HG02852 (cell line): ENCODE data around the gene LNP1.
"Not testable (repeated sequence)": the region's sequence is repeated elsewhere in the genome, so short reads cannot be mapped to it uniquely, and the experiment has no call there.

Source experiments
- ATAC-seq: cut with Tn5 transposase; IDR thresholded peaks from one replicate; pipeline ENCODE4 v1.9.1; 2021; ENCODE audit warnings: mild to moderate bottlenecking, moderate library complexity; ENCODE audit not compliant: unreplicated experiment

LNP1 gene, protein sequence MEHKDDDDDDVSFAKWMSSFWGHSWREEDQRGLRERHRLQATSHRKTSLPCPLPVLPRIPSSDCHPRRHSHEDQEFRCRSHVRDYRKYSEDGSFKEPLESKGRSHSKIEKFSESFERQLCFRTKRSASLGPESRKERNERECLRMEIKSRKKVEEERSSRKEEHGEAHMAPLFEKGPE

DNA sequence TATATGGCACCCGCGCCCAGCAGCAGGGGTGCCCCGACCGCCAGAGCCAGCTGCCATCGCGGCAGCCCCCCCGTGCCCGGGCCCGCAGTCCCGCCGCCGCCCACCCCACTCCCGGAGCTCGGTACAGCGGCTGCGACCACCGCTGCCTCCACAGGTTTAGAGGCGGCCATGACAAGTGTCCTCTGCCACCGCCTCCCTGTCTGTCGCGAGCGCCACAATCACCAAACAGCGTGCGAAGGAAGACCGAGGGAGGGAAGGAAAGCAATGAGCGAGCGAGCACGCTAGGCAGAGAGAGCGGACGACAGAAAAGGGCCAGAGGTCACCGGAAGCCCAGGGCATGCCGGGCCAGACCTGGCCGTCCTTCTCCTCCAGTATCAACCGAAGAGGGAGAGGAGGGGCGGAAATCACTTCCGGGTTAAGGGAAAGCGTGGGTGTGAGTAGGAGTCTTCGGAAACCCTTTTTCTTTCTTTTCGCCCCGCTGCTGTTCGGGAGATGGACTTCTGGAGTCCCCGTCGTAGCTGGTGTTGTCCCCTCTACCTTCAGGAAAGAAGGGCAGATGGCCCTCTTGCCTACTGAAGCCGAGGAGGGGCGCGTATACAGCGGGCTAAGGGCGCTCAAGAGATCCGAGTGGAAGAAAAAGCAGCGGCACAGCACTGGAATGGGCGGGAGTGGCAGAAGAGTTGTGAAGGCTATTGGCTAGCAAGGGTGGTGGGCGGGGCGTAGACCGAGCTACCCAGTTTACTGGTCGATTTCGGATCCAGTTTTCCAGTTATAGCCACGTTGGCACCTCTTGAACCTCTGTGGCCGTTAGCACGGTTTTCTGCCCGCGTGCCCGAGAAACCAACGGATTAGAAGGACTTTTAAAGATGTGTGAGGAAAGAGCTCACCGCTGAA, at the start of gene LNP1, which contains the start of gene TOMM70:
Gene LNP1, plus strand, starts transcription at position 760 of the 894 bp plus-strand sequence. CDS start 28,191 bp downstream, outside the sequence.
Gene TOMM70, minus strand, starts transcription at position 310 of the 894 bp plus-strand sequence. Its CDS starts 140 bp downstream, at position 170.
- peak; percentile 92 for ATAC-seq

DNA sequence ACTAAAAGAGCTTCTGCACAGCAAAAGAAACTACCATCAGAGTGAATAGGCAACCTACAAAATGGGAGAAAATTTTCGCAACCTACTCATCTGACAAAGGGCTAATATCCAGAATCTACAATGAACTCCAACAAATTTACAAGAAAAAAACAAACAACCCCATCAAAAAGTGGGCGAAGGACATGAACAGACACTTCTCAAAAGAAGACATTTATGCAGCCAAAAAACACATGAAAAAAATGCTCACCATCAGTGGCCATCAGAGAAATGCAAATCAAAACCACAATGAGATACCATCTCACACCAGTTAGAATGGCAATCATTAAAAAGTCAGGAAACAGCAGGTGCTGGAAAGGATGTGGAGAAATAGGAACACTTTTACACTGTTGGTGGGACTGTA, 49.6 kb upstream of the LNP1 start:
- ATAC-seq = not testable (repeated sequence)

DNA sequence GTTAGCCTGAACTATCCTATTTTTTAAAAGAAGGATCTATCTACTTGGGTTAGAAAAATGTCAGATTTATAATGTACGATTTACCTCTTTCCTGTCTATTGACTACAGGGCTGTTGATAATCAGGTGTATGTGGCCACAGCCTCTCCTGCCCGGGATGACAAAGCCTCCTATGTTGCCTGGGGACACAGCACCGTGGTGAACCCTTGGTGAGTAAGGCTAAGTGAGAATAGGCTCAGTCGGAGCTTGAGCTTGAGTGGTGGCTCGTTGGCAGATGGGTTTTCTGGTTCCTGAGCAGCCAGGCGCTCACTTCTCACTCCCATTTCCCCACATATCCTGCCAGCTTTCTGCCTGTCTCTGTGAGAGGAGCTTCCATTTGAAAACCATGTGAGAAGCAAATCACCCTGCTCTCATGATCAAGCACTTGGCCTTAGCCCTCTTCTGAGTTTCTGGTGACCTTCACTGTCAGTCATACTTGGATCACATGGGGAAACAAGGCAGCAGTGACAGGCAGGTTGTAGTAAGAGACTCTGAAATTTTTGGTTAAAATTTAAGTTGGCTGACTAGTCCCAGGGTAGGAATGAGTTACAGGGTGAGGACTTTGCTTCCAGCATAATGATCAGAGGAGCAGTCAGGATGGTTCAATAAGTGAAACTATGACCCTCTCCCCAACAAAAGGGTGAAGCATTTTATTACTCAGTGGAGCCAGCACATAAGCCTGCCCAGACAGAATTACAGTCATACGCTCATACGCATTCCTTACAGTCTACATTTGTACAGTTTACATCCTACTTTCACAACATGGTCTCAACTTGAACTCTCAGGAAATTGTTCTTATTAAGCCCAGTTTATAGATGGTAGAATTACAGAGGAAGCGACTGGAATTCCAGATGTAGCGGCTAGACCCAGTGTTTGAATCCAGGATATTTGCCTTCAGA, 48.8 kb upstream of the LNP1 start:
- ATAC-seq = no peak

DNA sequence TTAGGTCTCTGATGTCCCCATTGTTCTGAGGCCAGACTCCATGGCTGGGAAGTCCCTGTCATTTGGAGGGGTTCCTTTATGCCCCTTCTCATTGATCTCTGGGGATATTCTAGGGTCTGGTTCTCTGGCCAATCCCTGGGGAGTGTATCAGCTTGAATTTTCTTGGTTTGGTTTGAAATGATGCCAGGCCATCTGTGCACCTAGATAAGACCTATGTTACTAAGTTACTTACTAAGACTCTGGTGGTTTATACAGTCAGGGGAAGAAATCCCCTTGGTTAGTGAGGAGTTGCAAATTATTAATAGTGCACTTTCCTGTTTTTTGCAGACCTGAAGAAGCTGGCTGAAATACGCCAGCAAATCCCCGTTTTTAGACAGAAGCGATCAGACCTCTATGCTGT, 46.5 kb upstream of the LNP1 start:
- no peak for ATAC-seq

DNA sequence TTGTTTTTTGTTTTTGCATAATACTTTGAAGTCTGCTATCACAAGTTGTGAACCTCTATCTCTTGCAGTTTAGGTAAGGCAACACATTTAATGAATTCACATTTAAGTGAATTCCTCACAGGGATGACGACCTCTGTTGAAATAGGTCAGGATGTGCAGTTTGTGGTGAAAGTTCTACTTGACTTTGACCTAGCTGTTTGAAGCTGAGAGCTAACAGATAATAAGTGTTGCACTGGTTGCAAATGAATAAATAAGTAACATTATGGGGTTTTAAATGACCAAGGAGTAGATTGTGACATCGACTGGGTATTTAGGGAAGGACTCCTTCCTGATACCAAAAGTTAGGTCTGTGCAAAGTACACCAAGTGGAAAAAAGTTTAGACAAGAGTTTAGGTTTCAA, 42.9 kb upstream of the LNP1 start:
- ATAC-seq = no peak

DNA sequence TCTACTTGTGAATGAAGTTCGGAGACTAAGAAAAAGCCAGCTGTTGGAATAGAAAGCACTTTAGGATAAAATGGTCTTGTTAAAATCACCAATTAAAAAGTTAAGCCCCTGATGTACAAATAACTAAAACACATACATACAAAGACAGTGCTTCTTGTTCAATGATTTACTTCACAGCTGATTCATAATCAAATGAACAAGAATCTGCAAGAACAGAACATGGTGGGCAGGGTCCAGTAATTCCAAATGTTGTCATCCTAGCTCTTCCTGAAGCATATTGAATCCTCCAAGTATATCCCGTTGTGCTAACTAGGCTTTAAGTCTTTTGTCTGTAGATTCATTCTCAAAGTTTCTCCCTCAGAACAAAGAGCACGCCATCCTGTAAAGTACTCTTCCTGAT, 42.3 kb upstream of the LNP1 start:
- no peak for ATAC-seq

DNA sequence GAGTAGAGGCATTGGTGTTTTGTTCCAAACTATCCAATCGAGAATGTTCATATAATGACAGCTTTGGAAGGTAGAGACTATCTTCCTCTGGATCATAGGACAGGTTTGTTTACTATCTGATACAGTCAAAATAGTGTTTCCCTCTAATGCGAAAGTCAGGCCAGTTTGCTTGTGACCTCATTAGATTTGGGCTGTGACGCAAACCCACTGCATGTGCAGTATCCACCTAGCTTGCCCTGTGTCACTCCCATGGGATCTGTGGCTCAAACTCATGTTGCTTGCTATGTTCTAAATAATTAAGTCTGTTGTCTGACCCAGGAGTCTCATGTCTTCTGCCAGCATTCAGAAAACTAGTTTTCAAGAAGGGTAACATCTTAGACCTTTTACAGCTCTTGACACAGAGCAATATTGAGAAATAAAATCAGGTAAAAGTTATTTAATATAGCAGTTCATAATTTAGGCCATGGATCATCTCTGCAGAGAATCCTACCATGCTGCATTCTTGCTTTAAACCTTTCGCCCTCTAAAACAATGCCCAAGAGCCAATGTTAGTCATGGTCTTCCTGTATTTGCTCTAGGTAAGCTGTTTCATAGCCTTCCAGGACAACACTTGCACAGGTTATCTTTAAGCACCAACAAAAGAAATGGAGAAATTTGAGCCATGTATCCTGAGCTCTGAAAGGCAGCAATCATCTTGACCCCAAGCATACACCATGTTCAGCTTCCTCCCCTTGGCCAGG, 40.4 kb upstream of the LNP1 start:
- no peak for ATAC-seq

DNA sequence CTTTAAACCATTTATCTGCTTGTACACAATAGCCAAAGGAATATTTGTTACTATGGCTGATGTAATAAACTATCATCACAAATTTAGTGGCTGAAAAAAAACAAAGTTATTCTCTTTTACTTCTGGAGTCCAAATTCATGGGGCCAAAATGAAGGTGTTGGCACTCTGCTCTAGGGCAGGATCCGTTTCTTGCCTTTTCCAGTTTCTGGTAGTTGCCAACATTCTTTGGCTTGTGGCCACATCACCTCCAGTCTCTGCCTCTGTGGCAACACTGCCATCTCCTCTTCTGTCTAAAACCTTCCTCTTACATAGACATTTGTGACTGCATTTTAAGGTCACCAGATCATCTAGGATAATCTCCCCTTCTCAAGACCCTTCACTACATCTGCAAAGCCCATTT, 39.4 kb upstream of the LNP1 start:
- ATAC-seq = no peak

DNA sequence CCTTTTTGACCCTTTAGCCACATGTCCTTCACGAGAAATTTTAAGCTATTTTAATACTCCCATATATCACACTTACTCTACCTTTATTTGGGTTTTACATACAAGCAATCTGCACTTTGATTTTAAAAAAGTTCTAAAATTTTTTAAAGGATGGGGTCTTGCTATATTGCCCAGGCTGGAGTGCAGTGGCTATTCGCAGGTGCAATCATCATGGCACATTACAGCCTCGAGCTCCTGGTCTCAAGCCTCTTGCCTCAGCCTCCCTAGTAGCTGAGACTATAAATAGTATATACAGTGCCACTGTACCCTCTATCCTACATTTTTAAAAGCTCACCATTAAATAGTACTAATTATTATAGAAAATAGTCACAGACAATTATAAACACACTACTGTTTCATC, 36.9 kb upstream of the LNP1 start:
- ATAC-seq = no peak

DNA sequence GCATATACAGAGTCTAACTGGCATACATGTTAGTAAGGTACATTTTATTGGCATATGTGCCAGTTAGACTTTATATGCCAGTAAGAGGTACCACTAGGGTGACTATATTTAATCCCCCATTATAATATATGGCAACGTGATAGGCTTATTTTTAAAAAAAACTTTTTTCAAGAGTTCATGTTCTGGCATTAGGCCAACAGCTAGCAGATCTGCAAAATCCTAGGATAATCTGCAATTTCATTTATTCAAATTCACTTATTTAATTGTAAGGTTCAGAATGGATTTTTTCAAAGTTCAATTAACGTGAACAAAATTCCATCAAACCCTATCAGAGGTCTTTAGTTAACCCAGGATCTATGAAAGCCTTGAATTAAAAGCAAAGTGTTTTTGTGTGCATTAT, 34.9 kb upstream of the LNP1 start:
- ATAC-seq = no peak

DNA sequence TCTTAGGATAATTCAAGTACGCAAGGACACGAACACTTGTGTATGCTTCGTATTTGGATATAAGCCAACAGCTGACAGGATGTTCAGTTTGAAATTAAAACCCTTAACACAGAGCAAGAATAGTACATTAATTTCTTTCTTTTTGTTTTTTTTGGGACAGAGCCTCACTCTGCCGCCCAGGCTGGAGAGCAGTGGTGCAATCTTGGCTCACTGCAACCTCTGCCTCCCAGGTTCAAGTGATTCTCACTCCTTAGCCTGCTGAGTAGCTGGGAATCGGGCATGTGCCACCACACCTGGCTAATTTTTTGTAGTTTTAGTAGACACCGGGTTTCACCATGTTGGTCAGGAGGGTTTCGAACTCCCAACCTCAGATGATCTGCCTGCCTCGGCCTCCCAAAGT, 32.9 kb upstream of the LNP1 start:
- ATAC-seq = no peak

DNA sequence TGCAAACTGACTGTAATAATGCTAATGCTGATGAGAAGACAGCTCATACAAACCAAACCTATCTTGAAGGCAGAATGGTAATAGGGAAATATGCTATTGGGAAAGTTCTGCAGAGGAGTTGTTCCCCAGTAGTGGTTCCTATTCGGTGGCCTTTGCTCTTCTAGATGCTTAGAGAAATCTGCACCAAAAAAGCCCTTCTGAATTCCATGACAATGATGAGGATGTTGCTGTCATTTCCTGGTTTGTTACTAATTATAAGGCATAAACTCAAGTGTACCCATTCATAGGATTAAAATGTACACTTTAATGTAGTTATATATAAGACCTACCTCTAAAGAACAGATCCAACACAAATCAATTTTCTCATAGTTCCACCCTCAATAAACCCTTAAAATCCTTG, 30.6 kb upstream of the LNP1 start:
- ATAC-seq = no peak

DNA sequence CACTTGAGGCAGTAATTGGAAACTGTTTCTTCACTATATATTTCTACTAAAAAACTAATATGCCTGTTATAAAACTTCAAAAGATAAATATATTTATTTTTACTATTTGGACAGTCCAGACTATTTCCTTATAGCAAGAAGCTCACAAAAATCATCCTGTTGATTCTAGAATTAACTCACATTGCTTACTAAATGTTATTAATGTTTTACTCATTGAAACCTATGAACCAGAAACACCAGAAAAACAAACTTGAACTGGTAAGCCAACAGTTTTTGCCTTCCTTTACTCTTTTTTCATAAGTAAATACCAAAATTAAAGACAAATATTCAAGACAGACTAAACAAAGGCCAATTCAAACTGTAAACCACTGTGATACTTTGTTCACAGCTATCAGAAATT, 26.8 kb upstream of the LNP1 start:
- ATAC-seq = no peak

DNA sequence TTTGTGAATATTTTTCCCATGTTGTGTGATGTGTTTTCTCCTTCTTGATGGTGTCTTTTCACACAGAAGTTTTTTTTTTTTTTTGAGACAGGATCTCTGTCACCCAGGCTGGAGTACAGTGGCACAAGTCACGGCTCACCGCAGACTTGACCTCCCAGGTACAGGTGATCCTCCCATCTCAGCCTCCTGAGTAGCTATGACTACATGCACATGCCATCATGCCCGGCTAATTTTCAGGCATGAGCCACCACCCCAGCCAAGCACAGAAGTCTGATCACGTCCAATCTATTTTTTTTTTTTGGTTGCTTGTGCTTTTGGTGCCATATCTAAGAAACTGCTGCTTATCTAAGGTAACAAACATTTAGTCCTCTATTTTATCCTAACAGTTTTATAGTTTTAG, 25.0 kb upstream of the LNP1 start:
- no peak for ATAC-seq

DNA sequence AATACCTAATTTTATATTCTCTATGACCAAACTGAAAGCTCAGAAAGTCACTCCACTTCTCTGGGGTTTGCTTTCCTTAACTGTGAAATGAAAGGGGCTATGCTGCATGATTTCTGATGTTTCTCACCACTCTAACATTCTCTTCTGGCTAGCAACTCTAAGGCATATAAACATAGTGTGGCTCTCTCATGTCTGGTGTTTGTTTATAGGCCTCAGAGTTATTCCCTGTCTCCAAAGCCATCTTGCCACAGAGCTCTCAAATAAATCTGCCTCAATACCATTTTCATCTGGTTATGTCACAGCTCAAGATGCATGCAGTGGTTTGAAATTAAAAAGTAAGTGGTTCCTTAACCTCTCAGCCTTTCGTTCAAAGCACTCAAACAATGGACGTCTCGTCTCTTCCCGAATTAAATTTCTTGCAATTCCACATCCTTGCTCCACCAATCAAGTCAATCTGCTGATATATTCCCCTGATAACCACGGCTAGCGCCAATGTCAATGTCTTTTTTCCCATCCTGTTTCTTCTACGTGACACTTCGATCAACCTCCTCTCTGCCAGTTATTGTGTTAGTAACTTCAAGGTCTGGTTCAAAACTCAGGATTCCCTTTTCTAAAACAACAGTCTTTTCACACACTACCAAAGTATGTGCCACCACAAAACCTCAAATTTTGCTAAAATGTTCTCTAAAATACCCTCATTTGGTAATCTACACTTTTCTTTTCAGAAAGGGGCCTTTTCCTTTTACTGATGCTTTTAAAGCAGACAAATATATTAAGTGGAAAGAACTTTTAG, 16.4 kb upstream of the LNP1 start:
- ATAC-seq = no peak

DNA sequence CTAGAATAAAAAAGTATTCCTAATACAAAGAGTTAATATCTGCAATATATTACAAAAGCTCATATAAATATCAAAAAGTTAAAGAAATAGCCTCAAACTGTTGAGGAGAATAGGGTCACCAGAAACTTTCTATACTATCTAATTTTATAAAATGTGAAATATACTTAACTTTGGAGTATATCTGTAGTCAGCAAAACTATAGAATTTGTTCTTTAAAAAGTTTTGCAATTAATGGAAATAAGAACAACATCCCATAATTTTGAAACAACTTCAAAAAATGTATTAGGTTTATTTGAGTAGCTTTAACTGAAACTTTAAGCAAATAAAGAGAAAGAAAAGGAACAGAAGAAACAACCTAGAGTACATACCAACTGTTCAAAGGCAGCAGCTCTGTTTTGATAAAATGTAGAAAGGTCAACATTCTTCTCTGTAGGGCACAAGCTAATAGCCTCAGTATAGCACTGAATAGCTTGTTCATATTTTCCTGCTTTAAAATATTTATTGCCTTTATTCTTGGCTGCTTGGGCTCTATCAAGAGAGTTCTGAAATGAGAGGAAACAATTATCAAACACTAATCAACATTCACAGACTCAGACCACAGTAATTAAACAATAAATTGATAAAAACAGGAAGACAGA, 14.8 kb upstream of the LNP1 start:
- ATAC-seq = no peak

DNA sequence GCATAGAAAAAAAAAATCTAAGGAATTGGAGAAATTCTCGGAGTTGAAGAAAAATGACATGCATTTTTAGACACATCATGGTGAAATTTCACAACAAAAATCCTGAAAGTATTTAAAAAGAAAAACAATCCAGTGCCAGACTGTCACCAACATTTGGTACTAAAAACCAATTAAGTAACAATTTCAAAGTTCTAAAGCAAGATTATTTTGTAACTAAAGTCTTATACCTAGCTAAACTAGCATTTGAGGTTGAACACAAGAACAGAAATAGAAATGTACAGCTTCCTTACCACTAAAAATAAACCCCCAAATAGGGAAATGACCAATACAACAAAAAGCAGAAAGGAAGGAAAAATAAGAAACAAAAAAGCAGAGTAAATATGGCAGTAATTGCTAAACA, 12.3 kb upstream of the LNP1 start:
- ATAC-seq = no peak

DNA sequence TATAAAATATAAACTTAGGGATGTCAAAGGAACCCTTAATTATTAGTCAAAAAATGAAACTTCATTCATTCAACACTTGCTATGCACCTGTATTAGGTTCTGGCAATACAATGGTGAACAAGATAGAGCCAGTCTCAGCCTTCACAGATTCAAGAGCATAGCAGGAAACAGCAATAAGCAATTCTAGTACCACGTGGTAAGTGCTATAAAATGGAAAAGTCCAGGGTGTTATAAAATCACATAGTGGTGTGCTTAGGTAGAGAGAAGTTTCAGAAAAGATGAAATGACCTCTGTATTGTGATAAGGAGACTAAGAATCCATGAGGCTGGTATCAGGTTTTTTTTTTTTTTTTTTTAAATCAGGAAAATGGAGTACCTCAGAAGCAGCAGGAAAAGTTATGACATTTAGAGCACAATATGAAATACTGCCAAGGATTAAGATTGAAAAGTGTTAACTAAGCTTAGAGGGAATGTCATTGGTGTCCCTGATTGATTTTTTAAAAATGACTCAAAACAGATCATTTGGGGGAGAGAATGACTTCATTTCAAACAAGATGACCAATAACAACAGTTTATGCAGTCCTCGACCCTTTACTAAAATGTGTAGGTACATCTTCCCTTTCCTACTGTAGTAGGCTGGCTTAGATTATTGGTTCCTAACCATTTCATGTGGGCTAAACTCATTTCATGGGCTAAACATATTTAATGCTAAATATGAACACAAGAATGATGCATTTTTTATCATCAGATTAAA, 5.5 kb upstream of the LNP1 start:
- no peak for ATAC-seq

DNA sequence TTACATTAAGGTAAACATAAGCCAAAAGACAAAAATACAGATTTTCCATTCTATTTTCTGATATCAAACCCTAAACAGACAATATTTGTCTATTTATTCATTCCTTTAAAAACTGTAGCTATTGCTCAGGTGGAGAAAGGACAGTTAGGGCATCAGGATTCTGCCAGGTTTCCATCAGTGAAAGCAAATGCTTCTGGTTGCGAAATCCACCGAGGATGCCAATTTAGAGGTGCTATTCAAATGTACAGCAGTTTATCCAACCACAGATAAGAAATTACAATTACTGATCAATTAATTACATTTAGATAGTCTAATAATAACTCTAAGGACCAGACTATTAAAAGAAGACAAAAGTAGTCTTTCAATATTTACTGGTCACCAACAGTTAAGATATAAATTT, 4.4 kb upstream of the LNP1 start:
- no peak for ATAC-seq
